ENCODE results near the gene ZGPAT. TPM values are rescaled to one million over a fixed set of nuclear protein-coding genes. Genes with fewer than 3 reads are reported as not detected.

ZGPAT gene
- total RNA-seq, result 16.7 and 16.9 TPM in 2 replicates

GRCh38 chr20:63707558-63708300 lies at the start of gene ZGPAT, which contains the start of gene ARFRP1:
Gene ZGPAT, plus strand, starts transcription at chr20:63708039. Its CDS starts 542 bp downstream, at chr20:63708581.
Gene ARFRP1, minus strand, starts transcription at chr20:63707976. Its CDS starts 885 bp downstream, at chr20:63707091.

GRCh38 chr20:63696628-63697356 lies 11.0 kb upstream of the ZGPAT start, which contains the start of gene TNFRSF6B:
Gene TNFRSF6B, plus strand, starts transcription at chr20:63696652. Its CDS starts 116 bp downstream, at chr20:63696768.

GRCh38 chr20:63735859-63736718 lies 28.2 kb downstream of the ZGPAT start, which contains the start of gene LIME1:
Gene LIME1, plus strand, starts transcription at chr20:63736664. Its CDS starts 886 bp downstream, at chr20:63737550.

GRCh38 chr20:63739130-63740069 lies 31.6 kb downstream of the ZGPAT start, which contains the start of gene SLC2A4RG:
Gene SLC2A4RG, plus strand, starts transcription at chr20:63739776. Its CDS starts 137 bp downstream, at chr20:63739913.

Other genes starting within 250 kb of the ZGPAT start
- gene KCNQ2, start 235.4 kb upstream of the ZGPAT start, total RNA-seq, result under 0.01 TPM in 1 of 2 replicates, not detected in the other
- gene EEF1A2, start 209.0 kb upstream of the ZGPAT start, total RNA-seq, result 1.0 and 1.4 TPM in 2 replicates
- gene PPDPF, start 187.3 kb upstream of the ZGPAT start, total RNA-seq, result 58.4 and 133 TPM in 2 replicates
- 35.2 and 51.9 TPM in 2 replicates for gene PTK6, start 170.7 kb upstream of the ZGPAT start, total RNA-seq
- gene SRMS, start 160.3 kb upstream of the ZGPAT start, total RNA-seq, result 0.14 and 0.34 TPM in 2 replicates
- 0.43 and 0.68 TPM in 2 replicates for gene FNDC11, start 153.9 kb upstream of the ZGPAT start, total RNA-seq
- 33.5 and 51.0 TPM in 2 replicates for gene HELZ2, start 133.8 kb upstream of the ZGPAT start, total RNA-seq
- gene GMEB2, start 80.9 kb upstream of the ZGPAT start, total RNA-seq, result 16.1 and 17.7 TPM in 2 replicates
- under 0.01 and 1.2 TPM in 2 replicates for gene STMN3, start 54.6 kb upstream of the ZGPAT start, total RNA-seq
- 5.1 and 11.7 TPM in 2 replicates for gene RTEL1, start 49.7 kb upstream of the ZGPAT start, total RNA-seq
- gene TNFRSF6B, start 11.4 kb upstream of the ZGPAT start, total RNA-seq, result 5.5 and 26.8 TPM in 2 replicates
- gene ARFRP1, start 63 bp upstream of the ZGPAT start, total RNA-seq, result 28.7 and 51.0 TPM in 2 replicates
- 1.0 and 4.3 TPM in 2 replicates for gene LIME1, start 28.6 kb downstream of the ZGPAT start, total RNA-seq
- 22.2 and 24.8 TPM in 2 replicates for gene SLC2A4RG, start 31.7 kb downstream of the ZGPAT start, total RNA-seq
- 1.2 and 1.7 TPM in 2 replicates for gene ZBTB46, start 123.2 kb downstream of the ZGPAT start, total RNA-seq
- gene ABHD16B, start 153.5 kb downstream of the ZGPAT start, total RNA-seq, result not detected in 2 replicates
- gene TPD52L2, start 157.2 kb downstream of the ZGPAT start, total RNA-seq, result 129 and 145 TPM in 2 replicates
- gene DNAJC5, start 187.1 kb downstream of the ZGPAT start, total RNA-seq, result 93.3 and 143 TPM in 2 replicates
- 18.5 and 29.2 TPM in 2 replicates for gene UCKL1, start 248.4 kb downstream of the ZGPAT start, total RNA-seq

All from nasal cavity respiratory epithelium epithelial cell of viscerocranial mucosa (primary cell).